Activated naive CD8-positive, alpha-beta T cell treated with anti-CD3 and anti-CD28 coated beads, Interleukin-2, amount 50 U/mL, for 16 hours (primary cell): Measurements from ENCODE around the gene IL24.

Source experiments
- DNase-seq: peaks from one replicate; pipeline ENCODE4 v3.0.0-alpha.2; 2020; ENCODE audit warnings: low read depth, low spot score

Gene IL24

DNA sequence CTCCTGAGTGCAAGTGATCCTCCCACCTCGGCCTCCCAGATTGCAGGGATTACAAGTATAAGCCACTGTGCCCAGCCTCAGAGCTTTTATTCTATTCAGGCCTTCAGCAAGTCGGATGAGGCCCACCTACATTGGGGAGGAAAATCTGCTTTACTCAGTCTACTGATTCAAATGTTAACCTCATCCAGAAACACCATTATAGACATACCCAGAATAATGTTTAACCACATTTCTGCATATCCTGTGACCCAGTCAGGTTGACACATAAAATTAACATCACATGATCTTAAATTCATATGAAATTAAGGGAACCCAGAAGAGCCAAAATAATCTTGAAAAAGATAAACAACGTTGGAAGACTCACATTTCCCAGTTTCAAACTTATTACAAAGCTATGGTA is 16.9 kb upstream of the IL24 start:
- DNase-seq = no peak

GRCh38 chr1:206882555-206882954 is 14.7 kb upstream of the IL24 start:
- no peak for DNase-seq

GRCh38 chr1:206883160-206883559 is 14.1 kb upstream of the IL24 start:
- DNase-seq = no peak

GRCh38 chr1:206883876-206884275 is 13.4 kb upstream of the IL24 start:
- no peak for DNase-seq

DNA sequence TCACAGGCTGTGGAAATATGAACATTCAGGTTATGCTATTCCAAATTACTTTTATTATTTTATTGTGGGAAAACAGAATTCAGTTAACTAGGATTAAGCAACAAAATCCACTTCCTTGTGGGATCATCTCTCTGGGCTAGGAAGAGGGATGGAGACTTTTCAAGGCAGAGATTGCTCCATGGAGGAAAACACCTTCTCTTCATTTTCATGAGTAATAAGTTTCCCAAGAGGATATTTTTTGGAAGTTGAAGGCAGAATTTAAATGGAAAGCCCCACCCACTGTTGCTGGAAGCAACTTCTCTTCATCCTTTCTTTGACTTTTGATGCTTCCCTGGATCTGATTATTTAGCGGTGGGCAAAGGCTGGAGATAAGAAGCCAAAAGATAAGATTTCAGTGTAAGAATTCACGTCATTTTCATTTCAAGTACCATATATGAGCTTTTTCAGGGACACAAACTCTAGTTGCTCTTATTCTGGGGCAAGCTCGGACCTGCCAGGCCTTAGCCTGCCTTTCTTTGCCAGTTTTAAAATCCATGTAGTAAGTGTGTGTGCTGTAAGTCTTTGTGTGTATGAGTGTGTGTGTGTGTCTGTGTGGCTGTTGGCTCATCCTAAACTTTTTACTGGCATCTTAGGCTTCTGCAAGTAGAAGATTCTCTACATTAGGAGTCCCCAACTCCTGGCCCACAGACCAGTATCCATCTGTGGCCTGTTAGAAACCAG is 11.7 kb upstream of the IL24 start:
- no peak for DNase-seq

- DNase-seq = no peak
Measured at GRCh38 chr1:206886831-206887230, 10.4 kb upstream of the IL24 start.

DNA sequence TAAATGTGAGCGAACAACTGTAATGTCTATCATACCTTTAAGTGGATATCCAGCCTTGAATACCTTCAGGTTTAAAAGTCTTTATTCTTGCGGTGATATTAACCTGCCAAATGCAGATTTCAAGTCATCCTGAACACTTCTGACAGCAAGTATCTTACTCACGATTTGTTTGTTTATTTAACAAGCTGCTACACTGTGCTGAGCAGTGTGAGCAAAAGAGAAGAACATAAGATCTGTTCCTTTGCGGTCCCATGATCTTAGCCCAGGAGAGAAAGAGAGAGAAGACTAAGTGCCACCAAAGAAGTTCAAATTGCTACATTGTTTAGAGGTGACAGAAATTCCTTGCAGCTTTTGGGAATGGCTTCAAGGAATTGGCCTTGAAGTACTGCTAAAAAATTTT is 9.5 kb upstream of the IL24 start:
- DNase-seq = no peak

GRCh38 chr1:206890125-206891060 is 6.8 kb upstream of the IL24 start:
- DNase-seq = no peak

DNA sequence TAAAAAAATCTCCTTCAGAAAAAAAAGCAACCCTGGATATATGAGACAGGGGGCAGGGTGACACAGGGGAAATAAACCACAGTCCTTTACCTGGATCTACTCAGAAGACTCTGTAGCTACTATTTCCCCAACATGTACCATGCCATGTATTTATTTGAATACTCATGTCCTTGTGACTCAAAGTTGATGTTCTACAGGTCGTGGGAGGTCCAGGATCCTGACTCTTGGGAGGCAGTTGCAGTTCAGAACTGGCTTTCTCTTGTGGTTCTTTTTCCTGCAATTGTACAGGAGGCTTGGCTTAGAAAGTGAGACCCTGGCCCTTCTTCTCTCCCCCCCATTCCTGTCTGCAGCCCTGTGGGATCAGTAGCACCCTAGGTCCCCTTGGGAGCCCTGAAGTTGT is 5.8 kb upstream of the IL24 start:
- DNase-seq = no peak

DNA sequence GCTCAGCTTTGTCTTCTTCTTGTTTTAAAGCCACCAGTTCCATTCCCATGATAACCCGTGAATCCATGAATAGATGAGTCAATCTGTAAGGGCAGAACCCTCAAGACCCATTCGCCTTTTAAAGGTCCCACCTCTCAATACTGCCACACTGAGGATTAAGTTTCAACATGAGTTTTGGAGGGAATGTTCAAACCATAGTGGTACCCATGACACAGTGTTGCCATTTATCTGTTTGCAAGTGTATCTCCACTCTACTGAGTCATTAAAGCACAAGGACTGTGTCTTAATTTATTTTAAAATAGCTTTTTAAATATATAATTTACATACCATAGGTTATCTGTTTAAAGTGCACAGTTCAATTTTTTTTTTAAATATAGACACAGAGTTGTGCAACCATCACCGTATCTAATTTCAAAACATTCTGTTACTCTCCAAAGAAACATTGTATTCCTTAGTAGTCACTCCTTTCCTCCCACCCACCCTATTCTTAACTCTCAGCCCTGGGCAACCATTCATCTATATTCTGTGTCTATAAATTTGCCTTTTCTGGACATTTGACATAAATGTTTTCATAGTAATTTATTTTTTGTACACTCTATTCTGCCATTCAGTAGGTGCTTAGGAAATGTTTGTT is 4.8 kb upstream of the IL24 start:
- DNase-seq = no peak

- no peak for DNase-seq
Measured at GRCh38 chr1:206893380-206893779, 3.9 kb upstream of the IL24 start.

GRCh38 chr1:206895325-206895724 is 1.9 kb upstream of the IL24 start:
- DNase-seq = no peak

- no peak for DNase-seq
Measured at GRCh38 chr1:206895837-206896242, 1.4 kb upstream of the IL24 start.

DNA sequence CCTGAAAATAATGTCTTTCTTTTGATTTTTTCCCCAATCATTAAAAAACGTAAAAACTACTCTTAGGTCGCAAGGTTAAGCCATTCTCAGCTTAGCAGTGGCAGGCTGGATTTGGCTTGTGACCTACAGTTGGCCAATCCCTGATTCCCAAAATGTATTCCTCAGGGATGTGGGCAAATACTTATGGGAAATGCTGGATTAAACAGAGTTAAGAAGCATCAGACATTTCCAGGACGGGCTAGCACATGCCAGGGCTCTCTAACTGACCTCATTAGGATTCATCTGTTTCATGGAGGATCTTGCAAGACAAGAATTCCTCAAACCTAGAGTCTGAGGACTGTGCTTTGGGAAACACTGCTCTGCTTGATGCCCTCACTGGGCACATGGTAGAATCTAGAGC is 982 bp upstream of the IL24 start:
- no peak for DNase-seq

GRCh38 chr1:206898089-206898914 is 1.1 kb downstream of the IL24 start:
- DNase-seq = no peak

DNA sequence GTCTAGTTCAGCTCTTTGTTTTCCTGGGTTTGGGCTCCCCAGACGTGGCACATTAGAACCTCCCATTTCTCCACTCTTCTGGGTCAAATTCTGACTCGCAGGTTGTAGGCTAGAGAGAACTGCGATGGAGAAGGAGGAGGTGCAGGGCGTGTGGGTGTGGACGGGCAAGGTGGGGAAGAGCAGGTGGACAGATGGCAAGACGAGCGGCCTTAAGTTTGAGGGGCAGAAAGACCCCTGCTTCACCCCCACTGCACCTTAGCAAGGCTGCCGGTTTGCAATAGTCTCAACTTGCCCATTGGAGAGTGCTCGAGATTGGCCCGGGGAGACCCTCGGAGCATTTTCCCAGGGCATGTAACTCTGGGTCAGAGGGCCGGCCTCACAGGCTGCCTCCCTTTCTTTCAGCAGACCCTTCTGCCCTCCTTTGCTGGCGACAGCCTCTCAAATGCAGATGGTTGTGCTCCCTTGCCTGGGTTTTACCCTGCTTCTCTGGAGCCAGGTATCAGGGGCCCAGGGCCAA is 1.7 kb downstream of the IL24 start:
- DNase-seq = no peak

DNA sequence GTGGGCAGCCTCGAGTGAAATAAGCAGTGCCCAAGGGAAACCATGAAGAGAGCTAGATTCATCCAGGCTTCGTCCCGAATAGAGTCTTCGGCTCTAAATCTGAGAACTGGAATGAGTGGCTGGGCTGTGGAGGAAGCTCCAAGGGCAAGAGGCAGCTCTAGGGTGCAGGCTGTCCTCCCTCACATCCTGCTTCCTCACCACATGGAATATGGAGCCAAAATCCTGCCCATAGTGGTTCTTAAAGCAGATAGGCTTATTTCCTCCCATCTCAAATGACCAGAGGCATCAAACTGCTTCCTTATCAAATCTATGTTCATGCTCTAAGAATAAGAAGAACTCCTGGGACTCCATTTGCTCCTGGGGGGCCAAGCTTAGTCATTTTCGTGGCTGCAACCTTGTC is 2.5 kb downstream of the IL24 start:
- no peak for DNase-seq

DNA sequence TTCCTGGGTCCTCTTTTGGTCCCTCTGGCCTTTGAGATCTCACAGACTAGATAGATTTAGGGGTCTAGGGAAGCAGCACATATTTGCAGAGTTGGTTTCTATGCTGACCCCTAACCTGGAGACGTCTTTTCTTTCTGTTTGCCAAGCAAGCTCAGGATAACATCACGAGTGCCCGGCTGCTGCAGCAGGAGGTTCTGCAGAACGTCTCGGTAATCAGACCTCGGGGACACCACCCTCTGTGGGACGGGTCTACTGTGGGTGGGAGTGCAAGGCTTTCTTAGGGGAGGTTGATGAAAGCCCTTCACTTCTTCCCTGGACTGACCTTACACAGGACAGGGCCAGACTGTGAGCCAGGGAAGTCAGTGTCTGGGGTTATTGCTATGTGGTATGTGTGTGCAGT is 2.9 kb downstream of the IL24 start:
- no peak for DNase-seq

DNA sequence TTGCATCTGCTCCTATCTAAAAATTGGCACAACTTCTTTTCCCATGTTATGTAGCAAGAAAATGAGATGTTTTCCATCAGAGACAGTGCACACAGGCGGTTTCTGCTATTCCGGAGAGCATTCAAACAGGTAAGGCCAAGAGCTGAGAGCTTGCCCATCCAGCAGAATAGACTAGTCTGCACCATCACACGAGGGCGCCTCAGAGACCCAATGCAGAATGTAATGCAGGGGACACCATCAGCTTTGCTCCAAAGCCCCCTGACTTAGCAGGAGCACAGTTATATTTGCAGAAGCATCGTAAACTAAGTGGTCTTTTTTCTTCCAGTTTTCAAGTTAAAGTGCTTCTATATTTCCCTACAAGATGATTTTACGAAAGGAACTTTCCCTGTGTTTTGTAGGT is 4.7 kb downstream of the IL24 start:
- DNase-seq = no peak

GRCh38 chr1:206902702-206903101 is 5.5 kb downstream of the IL24 start:
- no peak for DNase-seq

DNA sequence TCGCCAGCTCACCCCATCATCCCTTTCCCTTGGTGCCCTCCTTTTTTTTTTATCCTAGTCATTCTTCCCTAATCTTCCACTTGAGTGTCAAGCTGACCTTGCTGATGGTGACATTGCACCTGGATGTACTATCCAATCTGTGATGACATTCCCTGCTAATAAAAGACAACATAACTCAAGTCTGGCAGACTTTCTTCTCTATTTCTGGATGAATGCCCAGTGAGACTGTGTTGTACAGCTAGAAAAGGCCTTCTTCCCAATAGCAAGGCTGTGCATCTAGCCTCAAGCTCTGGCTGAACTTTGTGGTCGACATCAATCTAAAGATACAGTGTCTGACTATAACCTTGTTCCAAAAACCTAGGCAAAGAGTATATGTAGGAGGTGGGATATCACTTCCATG is 6.4 kb downstream of the IL24 start:
- DNase-seq = no peak
